Skeletal muscle cell (primary cell): ENCODE results near the gene MAL.
A peak's percentile ranks its signal among the peaks of the same experiment; 100 is the strongest.
"Not testable (repeated sequence)": the region's sequence is repeated elsewhere in the genome, so short reads cannot be mapped to it uniquely, and the experiment has no call there.

Experiments used
- DNase-seq: peaks from one replicate; pipeline ENCODE4 v3.0.0-alpha.2; 2010; ENCODE audit warnings: low read depth
- H3K4me3 ChIP-seq: 2 replicates; pipeline ENCODE4 v1.5.1; 2011; ENCODE audit warnings: low read depth, mild to moderate bottlenecking, control low read depth, low read length, moderate library complexity

The MAL gene

DNA sequence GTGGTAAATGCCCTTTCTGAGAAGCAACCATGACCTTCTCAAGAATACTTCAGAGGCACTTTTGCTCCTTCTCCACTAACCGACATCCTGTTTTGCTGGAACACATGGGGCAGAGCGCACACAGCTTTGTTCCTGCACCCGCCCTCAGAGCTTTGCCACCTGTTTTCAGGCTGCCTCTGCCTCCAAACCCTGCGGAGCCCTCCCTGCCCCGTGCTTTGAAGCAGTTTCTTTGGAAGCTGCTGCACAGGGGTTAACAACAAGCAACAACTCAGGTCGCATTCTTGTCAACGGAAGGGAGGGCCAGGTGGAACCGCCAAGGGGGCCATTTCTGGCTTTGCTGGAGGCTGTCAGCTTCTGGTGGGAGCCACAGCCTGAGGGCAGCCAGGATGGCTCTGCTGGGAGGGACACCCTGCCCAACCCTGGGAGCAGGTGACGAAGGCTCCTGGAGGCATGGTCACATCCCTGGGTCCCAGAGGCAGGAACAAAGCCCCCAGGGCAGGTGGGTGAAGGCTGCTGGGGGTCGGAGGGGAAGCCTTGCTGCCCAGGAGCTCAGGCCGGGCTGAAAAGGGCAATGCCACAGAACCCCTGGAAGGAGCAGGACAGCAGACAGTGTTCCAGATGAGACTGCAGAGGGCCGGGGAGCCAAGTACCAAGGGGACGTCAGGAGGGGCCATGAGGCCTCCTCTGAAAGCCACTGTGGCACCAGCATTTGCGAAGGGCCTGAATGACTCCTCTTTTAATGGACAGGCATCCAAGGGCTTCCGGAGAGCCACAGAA, 49.3 kb downstream of the MAL start:
- no peak for DNase-seq
- H3K4me3 ChIP-seq, result no peak overlapping the region

DNA sequence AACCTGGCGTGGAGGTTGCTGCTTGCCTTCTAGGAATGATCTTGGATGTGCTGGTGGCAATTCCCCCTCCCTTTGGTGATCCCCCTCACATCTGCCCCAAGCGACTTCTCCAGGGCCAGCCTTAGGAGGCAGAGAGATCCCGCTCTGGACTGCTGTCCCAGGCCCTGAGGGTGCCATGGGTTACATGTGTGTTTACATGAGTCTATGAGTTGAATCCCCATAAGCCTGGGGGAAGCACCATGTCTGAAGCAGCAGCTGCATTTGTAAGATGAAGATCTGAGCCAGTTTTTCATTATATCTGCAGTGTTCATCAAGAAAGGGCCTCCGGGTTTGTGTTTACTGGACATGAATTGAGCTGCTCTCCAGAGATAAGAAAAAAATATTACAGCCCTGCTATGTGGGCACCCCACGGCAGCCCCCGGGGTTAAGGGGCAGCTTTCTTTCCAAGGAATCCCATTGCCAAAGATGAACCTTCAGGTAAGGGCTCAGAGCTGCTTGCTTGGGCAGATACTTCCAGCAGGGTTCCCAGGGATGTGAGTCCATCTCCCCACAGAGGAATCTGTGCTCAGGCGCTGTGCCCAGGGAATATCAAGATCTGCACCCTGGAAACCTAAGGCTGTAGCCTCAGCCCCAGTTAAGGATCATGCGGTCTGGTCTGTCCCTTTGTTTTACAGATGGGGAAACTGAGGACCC, 50.1 kb downstream of the MAL start:
- no peak overlapping the region for H3K4me3 ChIP-seq
- no peak for DNase-seq

DNA sequence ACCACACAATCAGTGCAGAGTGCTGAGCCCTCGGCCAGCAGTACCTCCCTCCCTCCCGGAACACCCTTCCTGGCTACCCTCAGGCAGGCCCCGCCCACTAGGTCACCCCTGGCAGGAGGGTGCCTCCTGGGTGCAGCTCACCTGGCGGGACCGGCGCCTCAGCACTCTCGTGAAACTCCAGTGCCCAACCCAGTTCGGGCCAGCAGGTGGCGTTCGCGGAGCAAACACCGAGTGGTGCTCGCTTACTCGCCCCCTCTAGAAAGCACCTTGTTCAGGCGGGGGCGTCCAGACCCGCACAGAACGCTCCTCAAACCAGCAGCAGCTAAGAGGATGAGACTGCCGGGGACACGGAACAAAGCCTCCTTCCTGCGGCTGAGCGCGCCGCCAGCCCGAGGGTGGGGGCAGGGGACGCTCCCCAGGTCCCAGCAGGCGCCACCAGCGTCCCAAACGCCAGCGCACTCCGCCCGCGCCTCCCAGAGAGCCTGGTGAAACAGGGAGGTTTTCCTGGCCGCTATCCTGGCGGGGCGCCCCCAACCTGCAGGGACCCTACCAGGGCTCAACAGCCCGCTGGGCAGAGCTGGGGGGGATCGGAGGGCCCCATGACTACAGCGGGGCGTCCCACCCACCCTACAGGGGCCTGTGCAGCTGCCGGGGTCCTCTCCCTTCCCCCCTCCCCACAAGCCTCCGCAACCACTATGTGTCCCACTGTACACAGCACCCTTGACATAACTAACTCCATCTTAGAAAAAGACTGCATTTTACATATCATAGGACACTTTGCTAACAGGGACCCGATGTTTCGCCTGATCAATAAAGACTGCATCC, 51.4 kb downstream of the MAL start:
- peak; percentile 9 for DNase-seq
- peak overlapping the region; percentile 50 for H3K4me3 ChIP-seq

DNA sequence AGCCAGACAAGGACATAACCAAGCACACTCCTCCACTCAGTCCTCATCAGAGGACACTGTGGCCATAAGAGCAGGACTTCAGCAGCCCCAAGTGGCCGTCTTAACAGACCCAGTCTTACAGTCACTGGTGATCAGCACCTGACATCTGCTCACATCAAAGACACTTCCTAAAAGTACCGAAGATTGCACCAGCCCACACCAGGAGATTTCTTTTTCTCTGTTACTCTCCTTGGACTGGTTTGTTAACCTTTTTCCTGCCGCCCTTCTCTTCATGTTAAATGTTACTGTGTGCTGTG, 52.0 kb downstream of the MAL start:
- no peak for DNase-seq
- no peak overlapping the region for H3K4me3 ChIP-seq

DNA sequence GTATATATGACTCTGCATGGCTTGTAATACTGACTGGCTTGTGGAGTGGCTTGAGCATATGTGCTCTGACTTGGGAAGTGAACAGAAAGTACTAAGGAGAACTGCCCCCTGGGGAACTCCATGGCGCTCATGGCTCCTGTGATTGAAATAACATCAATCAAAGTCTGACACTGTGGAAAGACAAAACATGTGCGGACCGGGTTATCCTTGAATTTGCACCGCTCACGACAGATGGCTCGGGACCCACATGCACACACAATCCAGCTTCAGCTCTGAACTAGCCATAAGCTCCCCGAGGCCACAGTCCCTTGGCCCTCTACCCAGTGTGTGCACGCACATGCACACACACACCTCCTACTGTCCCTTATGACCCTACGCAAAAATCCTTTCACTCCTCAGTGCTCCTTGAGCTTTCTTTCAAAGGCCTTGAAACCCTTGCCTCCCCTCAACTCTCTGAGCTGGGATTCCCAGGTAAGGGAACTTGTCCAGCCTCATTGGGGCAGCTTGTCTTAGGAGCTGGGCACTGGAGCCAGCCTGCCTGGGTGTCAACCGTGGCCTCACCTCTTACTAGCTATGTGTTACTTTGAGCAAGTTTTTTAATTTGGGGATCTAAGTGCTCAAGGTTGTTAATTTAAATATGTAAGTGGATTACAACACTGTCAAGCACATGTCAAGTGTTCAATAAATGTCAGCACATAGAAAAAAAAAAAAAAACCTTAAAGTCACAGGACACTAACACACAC, 52.5 kb downstream of the MAL start:
- no peak for DNase-seq

DNA sequence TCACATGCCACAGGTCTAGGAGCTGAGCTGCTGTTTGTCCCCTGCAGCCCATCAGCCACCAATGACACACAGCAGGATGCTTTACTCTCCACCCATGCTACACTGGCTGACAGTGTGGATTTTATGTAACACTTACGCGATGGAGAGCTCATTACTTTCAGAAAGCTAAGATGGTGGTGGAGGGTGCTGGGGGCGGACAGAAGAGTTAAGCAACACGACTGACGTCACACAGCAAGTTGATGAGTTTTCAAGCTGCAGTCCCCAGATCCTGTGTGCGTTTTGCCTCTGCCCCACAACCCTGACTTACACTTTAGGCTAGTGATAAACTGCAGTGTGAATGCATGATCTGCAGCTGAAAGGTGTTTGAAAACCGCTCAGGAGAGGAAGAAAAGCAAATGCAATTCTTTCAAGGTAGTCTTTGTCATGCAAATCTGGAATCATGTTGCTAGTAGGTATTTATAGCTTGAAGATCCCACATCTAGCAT, 53.7 kb downstream of the MAL start:
- H3K4me3 ChIP-seq, result no peak overlapping the region
- DNase-seq, result no peak

More for the DNA sequence above, 52.5 kb downstream of the MAL start:
- no peak overlapping the region for H3K4me3 ChIP-seq

DNA sequence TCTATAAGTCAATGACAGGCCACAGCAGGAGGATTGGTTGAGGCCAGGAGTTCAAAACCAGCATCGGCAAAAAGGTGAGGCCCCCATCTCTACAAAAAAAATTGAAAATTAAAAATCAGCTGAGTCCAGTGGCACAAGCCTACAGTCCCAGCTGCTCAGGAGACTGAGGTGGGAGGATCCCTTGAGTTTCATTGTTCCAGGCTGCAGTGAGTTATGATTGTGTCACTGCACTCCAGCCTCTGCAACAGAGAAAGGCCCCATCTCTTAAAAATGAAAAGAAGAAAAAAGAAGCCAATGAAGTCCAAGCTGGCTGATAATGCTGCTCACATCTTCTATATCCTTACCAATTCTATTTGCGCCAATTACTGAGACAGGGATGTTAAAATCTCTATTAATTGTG, 57.0 kb downstream of the MAL start:
- no peak for DNase-seq
- H3K4me3 ChIP-seq, result no peak overlapping the region

DNA sequence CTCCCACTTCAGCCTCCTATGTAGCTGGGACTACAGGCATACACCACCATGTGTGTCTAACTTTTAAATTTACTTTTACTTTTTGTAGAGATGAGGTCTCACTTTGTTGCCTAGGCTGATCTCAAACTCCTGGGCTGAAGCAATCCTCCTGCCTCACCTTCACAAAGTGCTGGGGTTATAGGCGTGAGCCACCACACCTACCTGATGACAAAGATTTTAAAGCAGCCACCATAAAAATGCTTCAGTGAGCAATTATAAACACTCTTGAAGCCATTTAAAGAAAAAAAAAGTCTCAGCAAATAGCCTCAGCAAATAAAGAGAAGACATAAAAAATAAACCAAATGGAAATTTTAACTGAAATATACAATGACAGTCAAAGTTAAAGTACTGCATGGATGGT, 60.5 kb downstream of the MAL start:
- DNase-seq, result no peak
- H3K4me3 ChIP-seq, result no peak overlapping the region

DNA sequence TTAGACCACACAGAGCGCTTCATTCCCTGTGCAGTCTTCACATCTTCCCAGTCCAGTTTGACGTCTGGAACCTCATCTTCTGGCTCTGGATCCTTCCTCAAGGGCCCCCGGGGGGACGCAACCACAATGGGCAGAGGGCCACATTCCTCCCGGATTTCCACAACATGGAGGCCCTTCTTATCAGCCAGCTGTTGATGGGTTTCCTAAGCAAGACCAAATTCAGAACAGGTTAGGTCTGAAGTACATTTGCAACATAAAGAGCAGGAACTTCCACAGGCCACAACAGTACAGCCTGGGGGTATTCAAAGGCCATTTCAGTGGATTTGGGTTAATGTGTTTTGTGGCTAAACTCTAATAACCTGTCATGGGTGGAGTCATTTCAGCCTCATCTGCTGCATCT, 61.9 kb downstream of the MAL start:
- no peak overlapping the region for H3K4me3 ChIP-seq
- no peak for DNase-seq

DNA sequence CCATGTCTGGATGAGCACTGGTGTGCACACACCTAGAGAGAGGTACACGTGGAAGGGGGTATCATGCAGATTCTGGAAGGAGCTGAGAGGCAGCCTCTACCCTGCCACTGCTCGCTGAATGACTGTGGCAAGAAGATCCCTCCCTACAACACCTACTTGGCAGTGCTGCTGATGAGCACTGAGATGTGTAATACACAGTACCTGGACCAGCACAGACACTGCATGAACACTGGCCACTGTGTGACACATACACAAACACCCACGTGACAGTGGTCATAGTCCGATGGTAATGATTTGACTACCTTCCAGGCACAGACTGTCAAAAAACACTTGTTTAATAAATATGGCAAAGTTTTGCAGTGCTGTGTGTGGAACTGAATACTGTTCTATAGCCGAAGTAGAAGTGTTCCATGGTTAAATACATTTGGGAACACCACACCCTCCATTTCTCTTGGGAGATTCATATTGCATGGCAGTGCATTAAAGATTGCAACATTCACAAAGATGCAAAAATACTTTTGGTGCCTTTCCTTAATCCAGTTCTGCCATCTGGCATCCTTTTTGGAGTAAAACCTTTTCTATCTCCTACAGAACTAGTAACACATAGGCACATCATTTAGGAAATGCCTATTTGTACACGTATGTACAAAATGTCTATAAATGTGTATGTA, 66.5 kb downstream of the MAL start:
- no peak for DNase-seq
- H3K4me3 ChIP-seq, result no peak overlapping the region

DNA sequence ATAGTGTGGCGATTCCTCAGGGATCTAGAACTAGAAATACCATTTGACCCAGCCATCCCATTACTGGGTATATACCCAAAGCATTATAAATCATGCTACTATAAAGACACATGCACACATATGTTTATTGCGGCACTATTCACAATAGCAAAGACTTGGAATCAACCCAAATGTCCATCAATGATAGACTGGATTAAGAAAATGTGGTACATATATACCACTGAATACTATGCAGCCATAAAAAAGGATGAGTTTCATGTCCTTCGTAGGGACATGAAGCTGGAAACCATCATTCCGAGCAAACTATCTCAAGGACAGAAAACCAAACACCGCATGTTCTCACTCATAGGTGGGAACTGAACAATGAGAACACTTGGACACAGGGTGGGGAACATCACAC, 72.8 kb downstream of the MAL start:
- H3K4me3 ChIP-seq, DNase-seq: not testable (repeated sequence)

DNA sequence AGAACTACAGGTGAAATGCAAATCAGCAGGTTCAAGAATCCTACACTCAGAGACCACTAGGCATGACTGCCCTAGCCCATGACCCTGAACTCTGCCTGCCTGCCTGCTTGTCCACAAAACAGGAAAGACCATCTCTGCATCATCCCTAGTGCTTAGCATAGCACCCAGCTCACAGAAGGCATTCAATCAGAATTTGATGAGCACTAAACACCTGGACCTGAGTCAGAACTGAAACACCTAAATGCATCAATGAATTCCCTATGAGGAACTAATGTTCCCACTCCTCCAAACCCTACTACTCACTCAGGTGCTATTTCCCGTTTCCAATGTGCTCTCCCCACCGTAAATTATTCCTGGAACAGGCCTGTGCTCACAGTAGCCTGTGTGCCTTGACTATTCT, 74.4 kb downstream of the MAL start:
- DNase-seq, result no peak
- H3K4me3 ChIP-seq, result no peak overlapping the region
